ENCODE measurements around the gene ACBD6. TPM values are rescaled to one million over a fixed set of nuclear protein-coding genes. Genes with fewer than 3 reads are reported as not detected.

ACBD6 gene
- total RNA-seq, 2 experiments from 2014 or later = 39.8 to 41.3 TPM

DNA sequence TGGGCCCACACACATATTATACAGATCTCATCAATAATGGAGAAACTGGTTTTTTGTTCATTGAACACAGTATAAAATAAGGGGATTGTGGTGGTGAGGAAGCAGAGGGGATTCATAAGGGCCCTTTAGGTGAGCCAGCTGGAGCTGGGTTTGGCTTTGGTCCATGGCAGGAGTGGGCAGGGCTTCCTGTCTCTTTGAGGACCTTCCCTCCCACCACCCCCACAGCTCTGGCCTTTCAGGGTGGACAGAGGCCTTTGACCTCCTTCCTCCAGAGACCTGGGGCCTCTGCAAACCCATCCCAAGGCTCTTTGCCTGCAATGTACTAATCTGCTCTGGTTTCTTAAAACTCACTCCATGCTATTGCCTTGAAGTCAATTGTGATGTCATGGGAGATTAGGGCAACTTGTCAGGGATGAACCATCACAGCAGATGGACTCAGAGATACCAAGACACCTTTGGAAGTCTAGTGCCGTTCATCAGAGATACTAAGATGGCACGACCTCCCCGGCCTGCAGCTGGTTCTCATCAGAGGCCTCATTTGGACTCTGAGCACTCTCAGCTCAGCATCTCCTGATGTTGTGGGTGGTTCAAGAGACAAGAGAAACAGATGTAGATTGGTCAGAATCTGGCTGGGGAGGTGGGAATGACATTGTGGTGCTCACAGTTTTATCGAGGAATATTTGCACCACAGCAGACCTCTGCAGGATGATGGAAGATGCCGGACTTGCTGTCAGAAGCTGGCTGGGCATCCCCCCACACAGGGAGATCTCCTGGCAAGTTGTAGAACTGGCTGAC, 234.4 kb downstream of the ACBD6 start:
- Mint-ChIP-seq H3K4me3 (no peak overlapping the region), H3K27ac (no peak overlapping the region), H3K4me1 (no peaks in the 10 kb centered on the region), H3K36me3 (no peaks in the 10 kb centered on the region), H3K27me3 (no peaks in the 10 kb centered on the region), H3K9me3 (ENCODE audit: low read depth) (no peaks in the 10 kb centered on the region)
- no peak for ATAC-seq
- CTCF ChIA-PET = interaction anchor here (0.7 kb wide), 1 partner anchor 15 kb away, joined by 3 read pairs; no protein-coding TSS in a partner anchor
- DNase-seq = peak; percentile 36

GRCh38 chr1:180267211-180267561, 235.2 kb downstream of the ACBD6 start:
- H3K27me3 Mint-ChIP-seq = no peaks in the 10 kb centered on the region
- H3K4me1 Mint-ChIP-seq = no peaks in the 10 kb centered on the region
- no peaks in the 10 kb centered on the region for H3K9me3 Mint-ChIP-seq (ENCODE audit: low read depth)

GRCh38 chr1:180266275-180267210, 235.8 kb downstream of the ACBD6 start:
- Mint-ChIP-seq H3K27me3 (no peaks in the 10 kb centered on the region), H3K9me3 (ENCODE audit: low read depth) (no peaks in the 10 kb centered on the region), H3K4me3 (no peak overlapping the region), H3K4me1 (no peaks in the 10 kb centered on the region), H3K27ac (no peak overlapping the region), H3K36me3 (no peaks in the 10 kb centered on the region)
- no peak for ATAC-seq
- DNase-seq = no peak
- CTCF ChIA-PET = no interaction called here

More at GRCh38 chr1:180267211-180267561, 235.2 kb downstream of the ACBD6 start:
- CTCF ChIA-PET = no interaction called here
- DNase-seq (no peak), ATAC-seq (no peak)
- Mint-ChIP-seq H3K4me3 (no peak overlapping the region), H3K36me3 (no peaks in the 10 kb centered on the region), H3K27ac (no peak overlapping the region)

DNA sequence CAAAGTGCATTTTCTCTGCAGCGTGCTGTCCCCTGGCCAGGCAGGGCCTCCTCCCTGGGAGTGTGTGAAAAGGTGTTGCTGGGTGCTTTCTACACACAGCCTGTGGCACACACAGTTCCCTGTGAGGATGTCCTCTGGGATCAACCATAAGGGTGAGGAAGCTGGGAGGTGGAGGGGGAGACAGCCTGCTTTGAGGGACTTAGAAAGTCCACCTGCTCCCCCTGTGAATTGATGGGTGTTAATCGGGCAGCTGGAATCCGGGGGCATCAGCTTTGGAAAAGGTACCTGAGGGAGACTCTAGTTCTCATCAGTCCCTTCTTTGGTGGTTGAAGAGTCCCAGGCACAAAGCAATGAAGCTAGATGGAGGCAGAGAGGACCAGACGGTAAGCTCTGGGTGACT, 236.5 kb downstream of the ACBD6 start:
- Mint-ChIP-seq H3K27ac (no peak overlapping the region), H3K9me3 (ENCODE audit: low read depth) (no peaks in the 10 kb centered on the region), H3K27me3 (peaks cover 3% of the 10 kb centered on the region), H3K36me3 (no peaks in the 10 kb centered on the region), H3K4me3 (no peak overlapping the region), H3K4me1 (no peaks in the 10 kb centered on the region)
- no peak for ATAC-seq
- CTCF ChIA-PET = no interaction called here
- no peak for DNase-seq

GRCh38 chr1:180265201-180265600, 237.2 kb downstream of the ACBD6 start:
- Mint-ChIP-seq H3K36me3 (no peaks in the 10 kb centered on the region), H3K27me3 (peaks cover 3% of the 10 kb centered on the region), H3K4me3 (no peak overlapping the region), H3K9me3 (ENCODE audit: low read depth) (no peaks in the 10 kb centered on the region), H3K27ac (no peak overlapping the region), H3K4me1 (no peaks in the 10 kb centered on the region)
- CTCF ChIA-PET = no interaction called here
- DNase-seq (no peak), ATAC-seq (no peak)

DNA sequence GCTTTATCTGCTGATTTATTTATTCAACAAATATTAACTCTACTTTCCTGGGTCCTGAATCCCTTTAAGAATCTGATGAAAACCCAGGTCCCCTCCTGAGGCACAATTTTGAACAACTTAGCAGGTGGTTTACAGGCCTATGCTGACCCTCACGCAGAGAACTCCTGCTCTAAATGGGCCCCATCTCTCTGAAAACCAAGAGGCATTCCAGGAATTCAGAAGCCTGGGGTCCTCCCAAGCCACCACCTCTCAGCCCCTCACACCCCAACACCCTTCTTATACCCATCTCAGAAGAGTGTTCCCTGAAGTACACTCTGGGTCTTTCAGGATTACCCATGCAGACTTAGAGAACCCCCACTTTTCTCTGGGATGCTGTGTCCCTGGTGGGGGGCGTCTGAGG, 237.8 kb downstream of the ACBD6 start:
- CTCF ChIA-PET = no interaction called here
- no peak overlapping the region for H3K27ac Mint-ChIP-seq
- no peak overlapping the region for H3K4me3 Mint-ChIP-seq
- H3K36me3 Mint-ChIP-seq = no peaks in the 10 kb centered on the region
- ATAC-seq (no peak), DNase-seq (no peak)
- H3K4me1 Mint-ChIP-seq = no peaks in the 10 kb centered on the region
- no peaks in the 10 kb centered on the region for H3K9me3 Mint-ChIP-seq (ENCODE audit: low read depth)
- H3K27me3 Mint-ChIP-seq = peaks cover 3% of the 10 kb centered on the region

- no peak overlapping the region for H3K27ac Mint-ChIP-seq
- no peaks in the 10 kb centered on the region for H3K4me1 Mint-ChIP-seq
- no peak for DNase-seq
- CTCF ChIA-PET = interaction anchor here (2.1 kb wide), 1 partner anchor 10 kb away, joined by 12 read pairs; no protein-coding TSS in a partner anchor
- peaks cover 3% of the 10 kb centered on the region for H3K27me3 Mint-ChIP-seq
- ATAC-seq = no peak
- no peaks in the 10 kb centered on the region for H3K9me3 Mint-ChIP-seq (ENCODE audit: low read depth)
- no peak overlapping the region for H3K4me3 Mint-ChIP-seq
- no peaks in the 10 kb centered on the region for H3K36me3 Mint-ChIP-seq
Measured at GRCh38 chr1:180262628-180263488, 239.5 kb downstream of the ACBD6 start.

GRCh38 chr1:180261524-180262155, 240.7 kb downstream of the ACBD6 start:
- Mint-ChIP-seq H3K4me1 (no peaks in the 10 kb centered on the region), H3K4me3 (no peak overlapping the region), H3K27ac (no peak overlapping the region), H3K9me3 (ENCODE audit: low read depth) (no peaks in the 10 kb centered on the region), H3K36me3 (no peaks in the 10 kb centered on the region), H3K27me3 (peaks cover 3% of the 10 kb centered on the region)
- DNase-seq (no peak), ATAC-seq (no peak)
- CTCF ChIA-PET = interaction anchor here (0.6 to 2.1 kb wide), 5 partner anchors 9 to 552 kb away, joined by 4 to 12 read pairs (median 5); no protein-coding TSS in a partner anchor

DNA sequence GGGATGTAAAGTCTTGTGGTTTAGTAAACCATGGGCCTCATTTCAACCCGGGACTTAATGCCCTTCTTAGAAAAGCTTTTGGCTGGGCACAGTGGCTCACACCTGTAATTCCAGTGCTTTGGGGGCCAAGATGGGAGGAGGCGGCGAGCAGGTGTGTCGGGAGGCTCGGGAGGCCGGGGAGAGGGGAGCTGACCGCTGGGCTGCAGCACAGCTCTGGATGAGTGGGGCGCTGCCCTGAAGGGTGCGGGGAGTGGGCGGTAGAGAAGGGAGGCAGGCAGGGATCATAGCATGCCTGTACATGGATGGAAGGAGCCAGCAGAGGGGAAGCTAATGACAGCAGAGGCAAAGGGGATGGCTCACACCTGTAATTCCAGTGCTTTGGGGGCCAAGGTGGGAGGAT, 241.3 kb downstream of the ACBD6 start:
- no peak overlapping the region for H3K4me3 Mint-ChIP-seq
- no peaks in the 10 kb centered on the region for H3K4me1 Mint-ChIP-seq
- no peaks in the 10 kb centered on the region for H3K36me3 Mint-ChIP-seq
- peaks cover 3% of the 10 kb centered on the region for H3K27me3 Mint-ChIP-seq
- ATAC-seq (no peak), DNase-seq (no peak)
- H3K27ac Mint-ChIP-seq = no peak overlapping the region
- no peaks in the 10 kb centered on the region for H3K9me3 Mint-ChIP-seq (ENCODE audit: low read depth)
- CTCF ChIA-PET = interaction anchor here (0.6 to 2.1 kb wide), 5 partner anchors 8 to 551 kb away, joined by 4 to 12 read pairs (median 5); no protein-coding TSS in a partner anchor

DNA sequence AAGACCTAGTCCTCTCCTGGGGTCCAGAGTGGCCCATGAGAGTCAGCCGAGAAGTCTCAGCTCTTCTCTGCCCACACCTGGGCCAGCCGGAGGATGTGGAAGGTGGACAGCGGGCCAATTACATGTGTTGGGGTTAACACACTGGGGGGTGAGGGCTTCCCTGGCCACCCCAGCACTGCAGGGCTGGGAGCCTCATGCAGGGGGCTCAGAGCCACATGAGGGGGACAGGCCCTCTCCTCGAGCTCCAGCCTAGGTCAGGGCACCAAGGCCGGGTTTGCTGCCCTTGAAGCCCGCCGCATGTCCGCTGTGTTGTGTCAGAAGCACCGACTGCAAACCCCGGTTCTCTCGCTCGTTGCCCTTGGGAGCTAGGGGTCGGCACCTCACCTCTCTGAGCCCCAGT, 241.8 kb downstream of the ACBD6 start:
- Mint-ChIP-seq H3K9me3 (ENCODE audit: low read depth) (no peaks in the 10 kb centered on the region), H3K36me3 (no peaks in the 10 kb centered on the region), H3K27ac (no peak overlapping the region), H3K27me3 (peaks cover 3% of the 10 kb centered on the region), H3K4me3 (no peak overlapping the region), H3K4me1 (no peaks in the 10 kb centered on the region)
- DNase-seq (no peak), ATAC-seq (no peak)
- CTCF ChIA-PET = interaction anchor here (1.0 to 2.1 kb wide), 4 partner anchors 7 to 223 kb away, joined by 4 to 12 read pairs (median 5); no protein-coding TSS in a partner anchor

DNA sequence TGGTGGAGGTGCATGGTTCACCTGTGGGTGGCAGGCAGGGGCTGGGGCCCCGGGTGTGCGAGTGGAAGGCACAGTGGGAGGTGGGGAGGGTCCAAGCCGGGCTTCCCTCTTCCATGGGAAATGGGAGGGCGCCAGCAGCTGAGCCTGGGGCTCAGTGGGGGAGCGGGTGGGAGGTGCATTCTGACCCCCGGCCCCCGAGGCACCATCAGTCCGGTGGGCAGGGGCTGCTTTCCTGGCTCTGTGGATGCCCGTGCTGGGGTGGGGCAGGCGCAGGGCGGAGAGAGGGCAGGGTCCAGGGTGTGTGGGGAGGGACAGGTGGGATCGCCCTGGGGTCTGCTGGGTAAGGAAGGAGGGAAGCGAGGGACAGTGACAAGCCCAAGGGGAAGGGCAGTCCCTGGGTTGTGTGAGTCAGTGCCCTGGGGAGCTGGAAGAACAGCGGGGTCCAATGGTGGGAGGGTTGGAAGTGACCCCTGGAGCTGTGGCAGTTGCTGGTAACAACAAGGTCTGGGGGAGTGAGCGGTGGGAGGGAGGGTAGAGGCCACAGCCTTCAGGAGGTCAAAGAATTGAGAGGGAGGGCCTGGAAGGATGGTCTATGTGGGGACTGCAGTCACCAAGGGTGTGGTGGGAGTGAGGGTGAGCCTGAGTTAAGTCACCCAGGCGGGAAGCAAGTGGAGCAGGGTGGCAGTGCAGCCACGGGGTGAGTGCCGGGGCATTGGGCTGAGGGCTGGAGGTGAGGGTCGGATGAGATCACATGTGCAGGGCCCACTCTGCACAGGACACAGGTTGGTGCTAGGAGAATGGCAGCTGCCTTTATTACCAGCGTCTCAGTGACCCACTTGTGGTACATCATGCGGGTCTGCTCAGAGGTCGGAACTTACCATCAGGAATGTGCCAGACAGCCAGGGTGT, 242.7 kb downstream of the ACBD6 start:
- CTCF ChIA-PET = no interaction called here
- no peaks in the 10 kb centered on the region for H3K36me3 Mint-ChIP-seq
- peaks cover 3% of the 10 kb centered on the region for H3K27me3 Mint-ChIP-seq
- no peaks in the 10 kb centered on the region for H3K4me1 Mint-ChIP-seq
- H3K4me3 Mint-ChIP-seq = no peak overlapping the region
- no peak overlapping the region for H3K27ac Mint-ChIP-seq
- ATAC-seq (no peak), DNase-seq (no peak)
- no peaks in the 10 kb centered on the region for H3K9me3 Mint-ChIP-seq (ENCODE audit: low read depth)

- no peak overlapping the region for H3K27ac Mint-ChIP-seq
- H3K36me3 Mint-ChIP-seq = no peaks in the 10 kb centered on the region
- no peaks in the 10 kb centered on the region for H3K9me3 Mint-ChIP-seq (ENCODE audit: low read depth)
- H3K4me1 Mint-ChIP-seq = no peaks in the 10 kb centered on the region
- no peak overlapping the region for H3K4me3 Mint-ChIP-seq
- DNase-seq = no peak
- no peak for ATAC-seq
- CTCF ChIA-PET = no interaction called here
- peaks cover 3% of the 10 kb centered on the region for H3K27me3 Mint-ChIP-seq
Measured at GRCh38 chr1:180258935-180259334, 243.4 kb downstream of the ACBD6 start.
